SK-N-MC (cell line): ENCODE data around the gene HES4.
"Not testable (repeated sequence)": the region's sequence is repeated elsewhere in the genome, so short reads cannot be mapped to it uniquely, and the experiment has no call there.

ENCODE experiments used
- EZH2 ChIP-seq: fragments of 200-600 bp; sonication (generic); IDR thresholded peaks from one replicate; pipeline ENCODE4 v1.6.1; 2017; ENCODE audit warnings: antibody characterized with exemption
- FOXP2 ChIP-seq: optimal IDR thresholded peaks from 2 replicates; pipeline ENCODE3; 2011; ENCODE audit warnings: mild to moderate bottlenecking, moderate library complexity; ENCODE audit not compliant: insufficient read depth; ENCODE audit errors: extremely low read length, control extremely low read depth
- POLR2AphosphoS5 ChIP-seq: IDR thresholded peaks from 2 replicates; pipeline ENCODE4 v1.6.1; 2012; ENCODE audit warnings: mild to moderate bottlenecking, low read depth, low read length, borderline replicate concordance

DNA sequence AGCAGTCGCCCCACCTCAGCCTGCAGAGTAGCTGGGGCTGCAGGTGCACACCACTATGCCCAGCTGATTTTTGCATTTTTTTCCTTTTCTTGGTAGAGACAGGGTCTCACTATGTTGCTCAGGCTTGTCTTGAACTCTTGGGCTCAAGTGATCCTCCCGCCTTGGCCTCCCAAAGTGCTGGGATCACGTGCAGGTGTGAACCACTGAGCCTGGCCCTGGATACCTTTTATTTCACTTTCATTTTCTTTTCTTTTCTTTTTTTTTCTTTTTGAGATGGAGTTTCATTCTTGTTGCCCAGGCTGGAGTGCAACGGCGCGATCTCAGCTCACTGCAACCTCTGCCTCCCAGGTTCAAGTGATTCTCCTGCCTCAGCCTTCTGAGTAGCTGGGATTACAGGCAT lies 8.6 kb downstream of the HES4 start:
- TF ChIP-seq EZH2, POLR2AphosphoS5, FOXP2: not testable (repeated sequence)
